Ascending aorta (tissue), 2 donors: ENCODE data around the gene S100A8. TPM values are rescaled to one million over a fixed set of nuclear protein-coding genes. Genes with fewer than 3 reads are reported as not detected.

Source experiments
- DNase-seq, 2 donors: peaks; one replicate each; pipeline ENCODE4 v3.0.0-alpha.2; 2019; ENCODE audit warnings: low spot score in 2 of 2
- H3K27ac ChIP-seq, 2 donors: fragments of 200-600 bp; sonication (generic); one replicate each; pipeline ENCODE4 v1.5.1; 2016 to 2017; ENCODE audit warnings: mild to moderate bottlenecking in 1 of 2
- H3K27me3 ChIP-seq: fragments of 200-600 bp; sonication (generic); one replicate; pipeline ENCODE4 v1.5.1; 2017
- H3K36me3 ChIP-seq, 2 donors: fragments of 200-600 bp; sonication (generic); one replicate each; pipeline ENCODE4 v1.5.1; 2016
- H3K4me1 ChIP-seq, 2 donors: fragments of 200-600 bp; sonication (generic); one replicate each; pipeline ENCODE4 v1.5.1; 2016 to 2017; ENCODE audit warnings: mild to moderate bottlenecking in 1 of 2
- H3K4me3 ChIP-seq, 2 donors: fragments of 200-600 bp; sonication (generic); one replicate each; pipeline ENCODE4 v1.5.1; 2016 to 2017; ENCODE audit warnings: mild to moderate bottlenecking in 1 of 2
- H3K9me3 ChIP-seq, 2 donors: fragments of 200-600 bp; sonication (generic); one replicate each; pipeline ENCODE4 v1.5.1; 2016
- intact Hi-C: fragments of 100-400 bp; cut with DNase I; formaldehyde crosslinking; loops from one replicate; pipeline ENCODE4 v1.15.1; 2023
- total RNA-seq: library from RNA; depleted of rRNA; stranded (reverse); fragments of >200 nt; gene quantifications from one replicate; pipeline ENCODE4 v1.1.0, GENCODE V29; 2016
- TF ChIP-seq, protein P1 (sequence below), 3 experiments: fragments of 200-600 bp in 2 of 3; fragments of 450-650 bp in 1 of 3; sonication (generic) in 2 of 3; IDR thresholded peaks; one replicate each; pipeline ENCODE4 v1.5.1; 2016 to 2019; ENCODE audit warnings: antibody characterized with exemption in 3 of 3, mild to moderate bottlenecking in 1 of 3, moderate library complexity in 1 of 3

Gene S100A8
- total RNA-seq, 1 donor from 2014 or later = 33.5 TPM

DNA sequence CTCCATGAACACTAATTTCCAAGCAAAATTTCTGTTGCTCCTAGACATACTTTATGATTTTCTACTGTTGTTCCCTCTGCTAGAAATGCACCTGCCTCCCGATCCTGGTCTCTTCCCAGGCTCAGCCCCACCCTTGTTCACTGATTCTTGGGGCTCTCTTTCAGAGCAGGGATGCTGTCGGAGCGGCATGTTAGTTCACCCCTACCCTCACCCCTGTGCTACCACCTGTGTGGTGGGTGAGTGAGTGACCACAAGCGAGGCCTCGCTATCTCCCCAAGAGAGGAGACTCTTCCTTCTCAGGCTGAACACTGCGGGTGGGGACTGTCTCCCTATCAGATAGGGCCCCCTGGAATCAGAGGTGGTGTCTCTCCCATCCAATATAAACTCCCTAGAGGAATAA is 4.9 kb upstream of the S100A8 start:
- TF ChIP-seq, protein P1, sequence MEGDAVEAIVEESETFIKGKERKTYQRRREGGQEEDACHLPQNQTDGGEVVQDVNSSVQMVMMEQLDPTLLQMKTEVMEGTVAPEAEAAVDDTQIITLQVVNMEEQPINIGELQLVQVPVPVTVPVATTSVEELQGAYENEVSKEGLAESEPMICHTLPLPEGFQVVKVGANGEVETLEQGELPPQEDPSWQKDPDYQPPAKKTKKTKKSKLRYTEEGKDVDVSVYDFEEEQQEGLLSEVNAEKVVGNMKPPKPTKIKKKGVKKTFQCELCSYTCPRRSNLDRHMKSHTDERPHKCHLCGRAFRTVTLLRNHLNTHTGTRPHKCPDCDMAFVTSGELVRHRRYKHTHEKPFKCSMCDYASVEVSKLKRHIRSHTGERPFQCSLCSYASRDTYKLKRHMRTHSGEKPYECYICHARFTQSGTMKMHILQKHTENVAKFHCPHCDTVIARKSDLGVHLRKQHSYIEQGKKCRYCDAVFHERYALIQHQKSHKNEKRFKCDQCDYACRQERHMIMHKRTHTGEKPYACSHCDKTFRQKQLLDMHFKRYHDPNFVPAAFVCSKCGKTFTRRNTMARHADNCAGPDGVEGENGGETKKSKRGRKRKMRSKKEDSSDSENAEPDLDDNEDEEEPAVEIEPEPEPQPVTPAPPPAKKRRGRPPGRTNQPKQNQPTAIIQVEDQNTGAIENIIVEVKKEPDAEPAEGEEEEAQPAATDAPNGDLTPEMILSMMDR (IDR thresholded peaks at IDR 0.05) = no peak
- Histone ChIP-seq H3K27me3 (no peaks in the 10 kb centered on the region), H3K36me3 (no peaks in the 10 kb centered on the region), H3K27ac (no peak overlapping the region), H3K9me3 (no peaks in the 10 kb centered on the region), H3K4me1 (no peaks in the 10 kb centered on the region), H3K4me3 (no peak overlapping the region)
- DNase-seq = no peak
- intact Hi-C loops = no loop called here

DNA sequence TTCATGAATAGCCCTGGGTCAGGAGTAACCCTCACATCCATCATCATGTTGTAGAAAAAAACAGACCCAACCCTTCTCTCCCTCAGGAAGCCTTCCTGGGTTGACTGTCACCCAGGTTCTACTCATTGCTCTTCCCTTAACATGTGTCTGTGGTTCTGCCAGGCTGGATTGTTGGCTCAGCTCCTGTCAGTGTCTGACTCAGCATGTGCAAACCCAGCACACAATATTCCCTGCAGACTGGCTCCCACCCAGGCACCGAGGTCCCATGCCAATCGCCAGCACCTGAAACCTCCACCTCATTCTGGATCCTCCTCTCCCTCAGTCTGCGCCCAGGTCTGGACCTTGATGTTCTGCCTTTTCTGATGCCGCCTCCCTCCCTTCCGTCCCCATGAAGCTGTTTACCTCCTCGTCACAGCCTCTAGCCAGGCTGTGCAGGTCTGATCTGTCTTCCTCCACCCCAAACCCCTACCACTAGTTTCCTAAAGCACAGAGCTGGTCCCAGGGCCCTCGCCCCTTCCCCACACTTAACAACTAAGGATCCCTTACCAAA is 4.3 kb upstream of the S100A8 start:
- Histone ChIP-seq H3K36me3 (no peaks in the 10 kb centered on the region), H3K27ac (no peak overlapping the region), H3K4me3 (no peak overlapping the region), H3K27me3 (no peaks in the 10 kb centered on the region), H3K9me3 (no peaks in the 10 kb centered on the region), H3K4me1 (no peaks in the 10 kb centered on the region)
- DNase-seq = no peak
- intact Hi-C loops = no loop called here
- TF ChIP-seq, protein P1 (IDR thresholded peaks at IDR 0.05) = no peak

- no peaks in the 10 kb centered on the region for H3K9me3 ChIP-seq
- TF ChIP-seq, protein P1 (IDR thresholded peaks at IDR 0.05) = no peak
- H3K4me3 ChIP-seq = no peak overlapping the region
- H3K27ac ChIP-seq = no peak overlapping the region
- H3K27me3 ChIP-seq = no peaks in the 10 kb centered on the region
- no peak for DNase-seq
- intact Hi-C loops = no loop called here
- no peaks in the 10 kb centered on the region for H3K4me1 ChIP-seq
- no peaks in the 10 kb centered on the region for H3K36me3 ChIP-seq
Measured at GRCh38 chr1:153394391-153394790, 3.5 kb upstream of the S100A8 start.

DNA sequence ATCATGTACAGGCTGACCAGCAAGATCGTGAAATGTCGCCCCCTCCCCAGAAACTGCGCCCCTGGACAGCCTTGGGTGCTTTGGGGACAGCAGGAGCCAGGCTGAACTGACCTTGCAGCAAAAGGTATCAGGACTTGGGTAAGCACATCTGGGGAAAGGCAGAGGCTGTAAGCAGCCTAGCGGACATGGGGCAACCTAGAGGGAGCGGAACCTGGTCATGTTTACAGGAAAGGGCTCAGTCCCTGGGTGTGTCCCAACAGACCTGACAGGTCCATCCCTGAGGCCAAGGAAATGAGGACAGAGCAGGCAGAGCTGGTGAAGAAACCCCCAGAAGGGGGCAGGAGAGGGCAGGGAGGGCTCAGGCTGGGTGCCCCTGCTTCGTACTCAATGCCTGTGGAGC is 3.1 kb upstream of the S100A8 start:
- DNase-seq = no peak

DNA sequence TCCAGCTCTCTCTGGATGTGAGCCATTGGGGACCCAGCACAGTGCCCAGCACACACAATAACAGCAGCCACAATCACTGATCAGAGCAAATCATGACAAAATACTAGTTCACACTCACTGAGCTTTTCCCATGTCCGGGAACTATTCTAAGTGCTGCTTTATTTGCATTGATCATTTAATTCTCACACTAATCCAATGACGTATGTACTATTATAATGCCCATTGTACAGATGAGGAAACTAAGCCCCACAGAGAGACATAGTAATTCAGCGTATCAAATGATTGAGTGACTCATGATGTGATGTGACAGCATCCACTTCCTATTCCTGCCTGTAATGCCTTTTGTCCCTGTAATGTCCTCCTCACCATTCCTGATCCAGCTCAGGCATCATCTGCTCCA is 1.9 kb upstream of the S100A8 start:
- no peaks in the 10 kb centered on the region for H3K4me1 ChIP-seq
- H3K27me3 ChIP-seq = no peaks in the 10 kb centered on the region
- intact Hi-C loops = no loop called here
- DNase-seq = no peak
- no peaks in the 10 kb centered on the region for H3K9me3 ChIP-seq
- no peaks in the 10 kb centered on the region for H3K36me3 ChIP-seq
- TF ChIP-seq, protein P1 (IDR thresholded peaks at IDR 0.05) = no peak
- H3K4me3 ChIP-seq = no peak overlapping the region
- no peak overlapping the region for H3K27ac ChIP-seq

More for the DNA sequence above, 3.1 kb upstream of the S100A8 start:
- no peaks in the 10 kb centered on the region for H3K9me3 ChIP-seq
- H3K4me3 ChIP-seq = no peak overlapping the region
- no peaks in the 10 kb centered on the region for H3K27me3 ChIP-seq
- intact Hi-C loops = no loop called here
- no peaks in the 10 kb centered on the region for H3K36me3 ChIP-seq
- no peaks in the 10 kb centered on the region for H3K4me1 ChIP-seq
- TF ChIP-seq, protein P1 (IDR thresholded peaks at IDR 0.05) = no peak
- H3K27ac ChIP-seq = no peak overlapping the region

DNA sequence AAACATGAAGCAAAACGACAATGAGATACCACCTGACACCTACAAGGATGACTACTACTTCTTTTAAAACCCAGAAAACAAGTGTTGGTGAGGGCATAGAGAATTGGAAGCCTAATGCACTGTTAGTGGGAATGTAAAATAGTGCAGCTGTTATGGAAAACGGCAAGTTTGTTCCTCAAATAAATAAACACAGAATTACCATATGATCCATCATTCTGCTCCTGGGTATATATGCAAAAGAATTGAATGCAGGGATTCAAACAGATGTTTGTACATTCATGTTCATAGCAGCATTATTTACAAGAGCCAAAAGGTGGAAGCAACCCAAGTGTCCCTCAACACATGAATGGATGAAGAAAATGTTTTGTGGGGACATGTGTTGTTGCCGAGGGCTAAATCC is 1.4 kb upstream of the S100A8 start:
- DNase-seq = no peak
- TF ChIP-seq, protein P1 (IDR thresholded peaks at IDR 0.05) = no peak
- Histone ChIP-seq H3K4me3 (no peak overlapping the region), H3K27ac (no peak overlapping the region), H3K9me3 (no peaks in the 10 kb centered on the region), H3K36me3 (no peaks in the 10 kb centered on the region), H3K27me3 (no peaks in the 10 kb centered on the region), H3K4me1 (no peaks in the 10 kb centered on the region)
- intact Hi-C loops = no loop called here
